Spleen (tissue), 7 donors: ENCODE data around the gene RPRD1B.

ENCODE experiments used
- CTCF ChIP-seq, 11 experiments: fragments of 200-600 bp in 7 of 11; fragments of 450-650 bp in 4 of 11; sonication (generic) in 4 of 11; IDR thresholded peaks in 8 of 11; conservative IDR thresholded peaks in 3 of 11; 1 replicate in 7 of 11; 2 replicates in 4 of 11; pipeline versions ENCODE4 v1.4.0 to v1.8.0; 2016 to 2021; ENCODE audit warnings: antibody characterized with exemption in 11 of 11, inconsistent platforms in 4 of 11, mild to moderate bottlenecking in 1 of 11
- POLR2A ChIP-seq, 3 donors: fragments of 450-650 bp; IDR thresholded peaks; one replicate each; pipeline ENCODE4 v1.5.1; 2017; ENCODE audit warnings: antibody characterized with exemption in 3 of 3, mild to moderate bottlenecking in 1 of 3
- POLR2AphosphoS5 ChIP-seq, 3 donors: sonication (generic); formaldehyde crosslinking; IDR thresholded peaks; one replicate each; pipeline ENCODE4 v1.5.1; 2017; ENCODE audit warnings: antibody characterized with exemption in 3 of 3
- donor health status: DM: no; HTN: no; CAD: no; lungs with moderate emphysema.
- donor health status: DM: no; HTN: no; CAD: no.
- donor health status: DM: no; HTN: no; CAD: no.

GRCh38 chr20:38049800-38050199, 16.3 kb downstream of the RPRD1B start:
- TF ChIP-seq CTCF (IDR thresholded peaks at IDR 0.05 in 8 of 11, conservative IDR thresholded peaks at IDR 0.05 in 3 of 11) (no peak), POLR2A (IDR thresholded peaks at IDR 0.05) (no peak), POLR2AphosphoS5 (IDR thresholded peaks at IDR 0.05) (no peak)
